SU-DHL-6 (cell line): ENCODE results near the gene SRGAP1.
"Not testable (repeated sequence)": the region's sequence is repeated elsewhere in the genome, so short reads cannot be mapped to it uniquely, and the experiment has no call there.

ENCODE experiments used
- H2AFZ ChIP-seq: fragments of 200-600 bp; sonication (generic); 2 replicates; pipeline ENCODE4 v1.6.1; 2014; ENCODE audit warnings: low read depth, mild to moderate bottlenecking, moderate library complexity, mixed read lengths, antibody characterized with exemption, low read length; ENCODE audit not compliant: severe bottlenecking
- H3F3A ChIP-seq: fragments of 200-600 bp; shearing (Covaris generic); 2 replicates; pipeline ENCODE4 v1.6.0; 2016; ENCODE audit warnings: antibody characterized with exemption, mild to moderate bottlenecking; ENCODE audit not compliant: insufficient read depth
- H3K27ac ChIP-seq: fragments of 200-600 bp; sonication (generic); 2 replicates; pipeline ENCODE4 v1.5.1; 2016; ENCODE audit warnings: low read depth, mild to moderate bottlenecking, low read length, moderate library complexity, mixed read lengths
- H3K27me3 ChIP-seq: fragments of 200-600 bp; sonication (generic), shearing (Covaris generic); 2 replicates; pipeline ENCODE4 v1.6.0; 2014; ENCODE audit warnings: mild to moderate bottlenecking, low read length
- H3K36me3 ChIP-seq: fragments of 200-600 bp; sonication (generic); 2 replicates; pipeline ENCODE4 v1.6.1; 2014; ENCODE audit warnings: mild to moderate bottlenecking, low read length, mixed read lengths
- H3K4me2 ChIP-seq: fragments of 300-600, 200-600 bp; shearing (Covaris generic), sonication (generic); 2 replicates; pipeline ENCODE4 v1.6.0; 2014; ENCODE audit warnings: low read length, low read depth, mild to moderate bottlenecking; ENCODE audit not compliant: poor library complexity, severe bottlenecking
- H3K4me3 ChIP-seq: fragments of 200-600 bp; sonication (generic); 2 replicates; pipeline ENCODE4 v1.5.1; 2014; ENCODE audit warnings: antibody characterized with exemption, low read length, mild to moderate bottlenecking, mixed read lengths; ENCODE audit not compliant: insufficient read depth, poor library complexity, severe bottlenecking
- H3K79me2 ChIP-seq: fragments of 200-600 bp; sonication (generic); 2 replicates; pipeline ENCODE4 v1.6.1; 2014; ENCODE audit warnings: mild to moderate bottlenecking, low read length, moderate library complexity; ENCODE audit not compliant: insufficient read depth
- H3K9ac ChIP-seq: fragments of 200-600 bp; sonication (generic); 2 replicates; pipeline ENCODE4 v1.7.0; 2014; ENCODE audit warnings: mild to moderate bottlenecking, low read length
- H3K9me2 ChIP-seq: fragments of 200-600 bp; sonication (generic); replicated peaks from 2 replicates; pipeline ENCODE4 v1.6.1; 2014; ENCODE audit warnings: low read length; ENCODE audit not compliant: insufficient read depth
- H3K9me3 ChIP-seq: fragments of 200-600 bp; sonication (generic); 2 replicates; pipeline ENCODE4 v1.6.1; 2014; ENCODE audit warnings: low read length, mixed read lengths; ENCODE audit not compliant: insufficient read depth
- H4K20me1 ChIP-seq: fragments of 200-600 bp; sonication (generic); 2 replicates; pipeline ENCODE4 v1.6.1; 2014; ENCODE audit warnings: low read depth, mild to moderate bottlenecking, antibody characterized with exemption, low read length, moderate library complexity, mixed read lengths
- CTCF ChIP-seq: fragments of 200-600 bp; sonication (generic); IDR thresholded peaks from one replicate; pipeline ENCODE4 v1.5.1; 2017; ENCODE audit warnings: antibody characterized with exemption, mild to moderate bottlenecking, low read length, moderate library complexity; ENCODE audit not compliant: insufficient read depth, poor library complexity, severe bottlenecking
- EZH2phosphoT487 ChIP-seq: fragments of 200-600 bp; sonication (generic), shearing (Covaris generic); conservative IDR thresholded peaks from 2 replicates; pipeline ENCODE4 v1.6.1; 2018; ENCODE audit warnings: mild to moderate bottlenecking, antibody characterized with exemption, low read length, moderate library complexity, mixed read lengths

SRGAP1 gene

GRCh38 chr12:64109706-64110105 is 265.2 kb downstream of the SRGAP1 start:
- Histone ChIP-seq H3F3A (no peaks in the 10 kb centered on the region), H3K4me2 (no peak overlapping the region), H4K20me1 (no peaks in the 10 kb centered on the region), H3K9me2 (no peaks in the 10 kb centered on the region), H2AFZ (no peak overlapping the region), H3K9ac (no peak overlapping the region), H3K4me3 (no peak overlapping the region), H3K9me3 (no peaks in the 10 kb centered on the region), H3K27me3 (no peaks in the 10 kb centered on the region), H3K27ac (no peak overlapping the region), H3K79me2 (no peaks in the 10 kb centered on the region), H3K36me3 (no peaks in the 10 kb centered on the region)
- TF ChIP-seq EZH2phosphoT487 (no peak), CTCF (no peak)

- Histone ChIP-seq H3K27me3 (no peaks in the 10 kb centered on the region), H3K9me2 (no peaks in the 10 kb centered on the region), H3K4me3 (no peak overlapping the region), H3K4me2 (no peak overlapping the region), H3F3A (no peaks in the 10 kb centered on the region), H3K9ac (no peak overlapping the region), H3K36me3 (no peaks in the 10 kb centered on the region), H3K27ac (no peak overlapping the region), H3K79me2 (no peaks in the 10 kb centered on the region), H3K9me3 (no peaks in the 10 kb centered on the region), H4K20me1 (no peaks in the 10 kb centered on the region), H2AFZ (no peak overlapping the region)
- TF ChIP-seq CTCF = no peak
- TF ChIP-seq EZH2phosphoT487 = no peak
Observed at GRCh38 chr12:64110864-64111263, 266.4 kb downstream of the SRGAP1 start.

- no peak overlapping the region for H3K27ac ChIP-seq
- H3K9me3 ChIP-seq = no peaks in the 10 kb centered on the region
- no peak overlapping the region for H2AFZ ChIP-seq
- H3K4me3 ChIP-seq = no peak overlapping the region
- no peaks in the 10 kb centered on the region for H3K36me3 ChIP-seq
- no peak overlapping the region for H3K4me2 ChIP-seq
- H4K20me1 ChIP-seq = no peaks in the 10 kb centered on the region
- no peak overlapping the region for H3K9ac ChIP-seq
- H3K9me2 ChIP-seq = no peaks in the 10 kb centered on the region
- H3K79me2 ChIP-seq = no peaks in the 10 kb centered on the region
- TF ChIP-seq CTCF = no peak
- TF ChIP-seq EZH2phosphoT487 = no peak
- no peaks in the 10 kb centered on the region for H3F3A ChIP-seq
- no peaks in the 10 kb centered on the region for H3K27me3 ChIP-seq
Observed at GRCh38 chr12:64116969-64117368, 272.5 kb downstream of the SRGAP1 start.

GRCh38 chr12:64120568-64120967 is 276.1 kb downstream of the SRGAP1 start:
- no peak overlapping the region for H2AFZ ChIP-seq
- H3K4me2 ChIP-seq = no peak overlapping the region
- H3F3A ChIP-seq = no peaks in the 10 kb centered on the region
- no peak overlapping the region for H3K9ac ChIP-seq
- no peaks in the 10 kb centered on the region for H3K9me3 ChIP-seq
- H4K20me1 ChIP-seq = no peaks in the 10 kb centered on the region
- no peaks in the 10 kb centered on the region for H3K9me2 ChIP-seq
- H3K36me3 ChIP-seq = no peaks in the 10 kb centered on the region
- TF ChIP-seq CTCF = no peak
- TF ChIP-seq EZH2phosphoT487 = no peak
- H3K27ac ChIP-seq = no peak overlapping the region
- no peak overlapping the region for H3K4me3 ChIP-seq
- no peaks in the 10 kb centered on the region for H3K27me3 ChIP-seq
- no peaks in the 10 kb centered on the region for H3K79me2 ChIP-seq

GRCh38 chr12:64121086-64121485 is 276.6 kb downstream of the SRGAP1 start:
- not testable (repeated sequence) for H4K20me1 ChIP-seq, H3K9me3 ChIP-seq

More at GRCh38 chr12:64121086-64121485, 276.6 kb downstream of the SRGAP1 start:
- H3K4me2 ChIP-seq, H3K27ac ChIP-seq, H3K9ac ChIP-seq, H3K4me3 ChIP-seq, H3K36me3 ChIP-seq, H2AFZ ChIP-seq, H3F3A ChIP-seq, H3K79me2 ChIP-seq, H3K9me2 ChIP-seq, H3K27me3 ChIP-seq: not testable (repeated sequence)
